SK-N-SH (cell line): ENCODE results near the gene PALS2. TPM values are rescaled to one million over a fixed set of nuclear protein-coding genes. Genes with fewer than 3 reads are reported as not detected.

ENCODE experiments used
- CTCF ChIA-PET: fragments of 300-600, 350-600 bp; formaldehyde crosslinking; extraction: SDS; loops from one replicate; lab custom pipeline; 2021; lab: Yijun Ruan, JAX
- POLR2A ChIA-PET: fragments of 350-600 bp; sonication (Branson Sonifier 250); formaldehyde crosslinking; extraction: SDS; loops from one replicate; lab custom pipeline; 2020; ENCODE audit warnings: antibody characterized with exemption, inconsistent platforms; lab: Yijun Ruan, JAX
- DNase-seq: peaks from one replicate; pipeline ENCODE4 v3.0.0; 2012
- H2AFZ ChIP-seq: fragments of 200-600 bp; sonication (generic); 2 replicates; pipeline ENCODE4 v1.8.1; 2016; ENCODE audit warnings: antibody characterized with exemption, mild to moderate bottlenecking, low read depth
- H3F3A ChIP-seq: fragments of 200-600 bp; sonication (generic); replicated peaks from 2 replicates; pipeline ENCODE3; 2016; ENCODE audit warnings: antibody characterized with exemption, mild to moderate bottlenecking; ENCODE audit not compliant: insufficient read depth
- H3K27ac ChIP-seq, 2 experiments: fragments of 200-500 bp in 1 of 2; fragments of 200-600 bp in 1 of 2; sonication (Bioruptor generic) in 1 of 2; sonication (generic), shearing (Covaris generic) in 1 of 2; 2 replicates each; pipeline versions ENCODE4 v1.5.1 to v1.6.1; 2014 to 2016; ENCODE audit warnings: low read depth in 2 of 2, inconsistent platforms in 1 of 2, low read length in 1 of 2, mild to moderate bottlenecking in 1 of 2, mixed read lengths in 1 of 2
- H3K27me3 ChIP-seq: fragments of 200-600 bp; sonication (generic), shearing (Covaris generic); 2 replicates; pipeline ENCODE4 v1.6.1; 2016; ENCODE audit warnings: mixed run types; ENCODE audit not compliant: insufficient read depth
- H3K36me3 ChIP-seq, 2 experiments: fragments of 200-500 bp in 1 of 2; fragments of 200-600 bp in 1 of 2; sonication (Bioruptor generic) in 1 of 2; sonication (generic) in 1 of 2; replicated peaks in 1 of 2; 2 replicates each; pipeline versions ENCODE3 to v1.5.1; 2014 to 2016; ENCODE audit warnings: low read length in 1 of 2, mild to moderate bottlenecking in 1 of 2; ENCODE audit not compliant: insufficient read depth in 2 of 2, control insufficient read depth in 1 of 2
- H3K4me1 ChIP-seq, 2 experiments: fragments of 200-500 bp in 1 of 2; fragments of 200-600 bp in 1 of 2; sonication (Bioruptor generic) in 1 of 2; sonication (generic), shearing (Covaris generic) in 1 of 2; 2 replicates each; pipeline versions ENCODE4 v1.5.1 to v1.6.1; 2014 to 2016; ENCODE audit warnings: low read depth in 1 of 2, low read length in 1 of 2, mixed run types in 1 of 2; ENCODE audit not compliant: insufficient read depth in 2 of 2, control insufficient read depth in 1 of 2
- H3K4me2 ChIP-seq: fragments of 200-600 bp; sonication (generic), shearing (Covaris generic); 2 replicates; pipeline ENCODE4 v1.6.1; 2017; ENCODE audit warnings: mixed run types
- H3K4me3 ChIP-seq, 2 experiments: fragments of 200-500 bp in 1 of 2; fragments of 200-600 bp in 1 of 2; sonication (Bioruptor generic) in 1 of 2; sonication (generic), shearing (Covaris generic) in 1 of 2; 2 replicates each; pipeline versions ENCODE4 v1.5.1 to v1.8.1; 2014 to 2016; ENCODE audit warnings: low read depth in 2 of 2, inconsistent platforms in 1 of 2, low read length in 1 of 2, mild to moderate bottlenecking in 1 of 2, mixed read lengths in 1 of 2, moderate library complexity in 1 of 2
- H3K79me2 ChIP-seq: fragments of 200-600 bp; sonication (generic); 2 replicates; pipeline ENCODE4 v1.8.1; 2017; ENCODE audit warnings: mild to moderate bottlenecking; ENCODE audit not compliant: insufficient read depth
- H3K9ac ChIP-seq: fragments of 200-600 bp; sonication (generic); 2 replicates; pipeline ENCODE4 v1.6.1; 2017; ENCODE audit warnings: mixed run types
- H3K9me2 ChIP-seq: fragments of 200-600 bp; sonication (generic); 2 replicates; pipeline ENCODE4 v1.6.1; 2017; ENCODE audit warnings: mixed run types
- H3K9me3 ChIP-seq: fragments of 200-600 bp; sonication (generic); 2 replicates; pipeline ENCODE4 v1.6.1; 2017; ENCODE audit warnings: mixed run types, mild to moderate bottlenecking, moderate library complexity
- H4K20me1 ChIP-seq: fragments of 200-600 bp; sonication (generic); 2 replicates; pipeline ENCODE4 v1.6.1; 2017; ENCODE audit warnings: mild to moderate bottlenecking, mixed run types; ENCODE audit not compliant: insufficient read depth
- ELF1 ChIP-seq: IDR thresholded peaks from 2 replicates; pipeline ENCODE4 v1.4.0; 2012
- EP300 ChIP-seq, 2 experiments: IDR thresholded peaks; 2 replicates each; pipeline versions ENCODE4 v1.4.0 to v1.6.1; 2012; ENCODE audit warnings: borderline replicate concordance in 1 of 2, low read depth in 1 of 2, low read length in 1 of 2
- FOXJ3 ChIP-seq: sonication (generic); formaldehyde crosslinking; IDR thresholded peaks from 2 replicates; pipeline ENCODE4 v1.5.1; 2020; ENCODE audit warnings: mild to moderate bottlenecking, missing genetic modification reagents
- FOXM1 ChIP-seq: IDR thresholded peaks from 2 replicates; pipeline ENCODE4 v1.4.0; 2012; ENCODE audit warnings: low read depth, mild to moderate bottlenecking
- GABPA ChIP-seq: IDR thresholded peaks from 2 replicates; pipeline ENCODE4 v1.4.0; 2012; ENCODE audit warnings: low read depth, mild to moderate bottlenecking
- GATA2 ChIP-seq: sonication (generic); formaldehyde crosslinking; IDR thresholded peaks from 2 replicates; pipeline ENCODE4 v1.5.0; 2020; ENCODE audit warnings: mild to moderate bottlenecking, missing genetic modification reagents
- JUND ChIP-seq: IDR thresholded peaks from 2 replicates; pipeline ENCODE4 v1.4.0; 2012
- MEF2A ChIP-seq: IDR thresholded peaks from 2 replicates; pipeline ENCODE4 v1.4.0; 2012; ENCODE audit warnings: low read depth, borderline replicate concordance
- MXI1 ChIP-seq: IDR thresholded peaks from 2 replicates; pipeline ENCODE4 v1.6.1; 2012; ENCODE audit warnings: mild to moderate bottlenecking, low read depth, low read length, improper control_type of control experiment
- NFIC ChIP-seq: IDR thresholded peaks from 2 replicates; pipeline ENCODE4 v1.4.0; 2012; ENCODE audit warnings: borderline replicate concordance
- POLR2AphosphoS5 ChIP-seq: IDR thresholded peaks from 2 replicates; pipeline ENCODE4 v1.6.1; 2012; ENCODE audit warnings: low read depth, low read length
- RCOR1 ChIP-seq: fragments of 150-350 bp; IDR thresholded peaks from 2 replicates; pipeline ENCODE4 v1.6.1; 2017; ENCODE audit warnings: antibody characterized with exemption, low read length
- REST ChIP-seq: IDR thresholded peaks from 2 replicates; pipeline ENCODE4 v1.6.1; 2012; ENCODE audit warnings: mild to moderate bottlenecking, low read depth, low read length, moderate library complexity
- RFX5 ChIP-seq: IDR thresholded peaks from 2 replicates; pipeline ENCODE4 v1.6.1; 2012; ENCODE audit warnings: mild to moderate bottlenecking, improper control_type of control experiment, low read length
- RXRA ChIP-seq: IDR thresholded peaks from 2 replicates; pipeline ENCODE4 v1.4.0; 2012; ENCODE audit warnings: low read depth, mild to moderate bottlenecking, borderline replicate concordance
- SMC3 ChIP-seq: IDR thresholded peaks from 2 replicates; pipeline ENCODE4 v1.6.1; 2012; ENCODE audit warnings: low read depth, low read length, improper control_type of control experiment
- TEAD4 ChIP-seq: IDR thresholded peaks from 2 replicates; pipeline ENCODE4 v1.4.0; 2012; ENCODE audit warnings: mild to moderate bottlenecking, borderline replicate concordance; ENCODE audit not compliant: insufficient read depth
- YY1 ChIP-seq: IDR thresholded peaks from 2 replicates; pipeline ENCODE4 v1.4.0; 2012; ENCODE audit warnings: low read depth, mild to moderate bottlenecking
- WGBS: methylation state at CpG from one replicate; pipeline ENCODE4 v1.1.6; 2017; ENCODE audit warnings: low lambda C conversion rate; 5-methylcytosine and 5-hydroxymethylcytosine counted together
- polyA plus RNA-seq, 3 experiments: library from polyadenylated mRNA; depleted of rRNA; stranded (reverse); fragments of >200 nt; gene quantifications; 2 replicates each; pipeline ENCODE4 v1.2.3, GENCODE V29; 2012
- TF ChIP-seq, protein P1 (sequence below): fragments of 200-600 bp; sonication (generic); IDR thresholded peaks from 2 replicates; pipeline ENCODE4 v1.6.1; 2017; ENCODE audit warnings: antibody characterized with exemption, mild to moderate bottlenecking, moderate library complexity
- TF ChIP-seq, protein P2 (sequence below): IDR thresholded peaks from 2 replicates; pipeline ENCODE4; 2012

The PALS2 gene
- polyA plus RNA-seq, 1 of the 3 experiments (the other 2 are of a cell fraction), result 6.9 TPM

- TF ChIP-seq, protein P1, sequence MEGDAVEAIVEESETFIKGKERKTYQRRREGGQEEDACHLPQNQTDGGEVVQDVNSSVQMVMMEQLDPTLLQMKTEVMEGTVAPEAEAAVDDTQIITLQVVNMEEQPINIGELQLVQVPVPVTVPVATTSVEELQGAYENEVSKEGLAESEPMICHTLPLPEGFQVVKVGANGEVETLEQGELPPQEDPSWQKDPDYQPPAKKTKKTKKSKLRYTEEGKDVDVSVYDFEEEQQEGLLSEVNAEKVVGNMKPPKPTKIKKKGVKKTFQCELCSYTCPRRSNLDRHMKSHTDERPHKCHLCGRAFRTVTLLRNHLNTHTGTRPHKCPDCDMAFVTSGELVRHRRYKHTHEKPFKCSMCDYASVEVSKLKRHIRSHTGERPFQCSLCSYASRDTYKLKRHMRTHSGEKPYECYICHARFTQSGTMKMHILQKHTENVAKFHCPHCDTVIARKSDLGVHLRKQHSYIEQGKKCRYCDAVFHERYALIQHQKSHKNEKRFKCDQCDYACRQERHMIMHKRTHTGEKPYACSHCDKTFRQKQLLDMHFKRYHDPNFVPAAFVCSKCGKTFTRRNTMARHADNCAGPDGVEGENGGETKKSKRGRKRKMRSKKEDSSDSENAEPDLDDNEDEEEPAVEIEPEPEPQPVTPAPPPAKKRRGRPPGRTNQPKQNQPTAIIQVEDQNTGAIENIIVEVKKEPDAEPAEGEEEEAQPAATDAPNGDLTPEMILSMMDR, result no peak
- TF ChIP-seq GABPA, result no peak
- TF ChIP-seq TEAD4, result no peak
- TF ChIP-seq FOXJ3, result no peak
- no peak for TF ChIP-seq NFIC
- no peak for TF ChIP-seq MEF2A
- TF ChIP-seq MXI1, result no peak
- TF ChIP-seq POLR2AphosphoS5, result no peak
- no peak for TF ChIP-seq RFX5
These were observed 37.9 kb downstream of the PALS2 start (continued) for GRCh38 chr7:24611130-24611529.

DNA sequence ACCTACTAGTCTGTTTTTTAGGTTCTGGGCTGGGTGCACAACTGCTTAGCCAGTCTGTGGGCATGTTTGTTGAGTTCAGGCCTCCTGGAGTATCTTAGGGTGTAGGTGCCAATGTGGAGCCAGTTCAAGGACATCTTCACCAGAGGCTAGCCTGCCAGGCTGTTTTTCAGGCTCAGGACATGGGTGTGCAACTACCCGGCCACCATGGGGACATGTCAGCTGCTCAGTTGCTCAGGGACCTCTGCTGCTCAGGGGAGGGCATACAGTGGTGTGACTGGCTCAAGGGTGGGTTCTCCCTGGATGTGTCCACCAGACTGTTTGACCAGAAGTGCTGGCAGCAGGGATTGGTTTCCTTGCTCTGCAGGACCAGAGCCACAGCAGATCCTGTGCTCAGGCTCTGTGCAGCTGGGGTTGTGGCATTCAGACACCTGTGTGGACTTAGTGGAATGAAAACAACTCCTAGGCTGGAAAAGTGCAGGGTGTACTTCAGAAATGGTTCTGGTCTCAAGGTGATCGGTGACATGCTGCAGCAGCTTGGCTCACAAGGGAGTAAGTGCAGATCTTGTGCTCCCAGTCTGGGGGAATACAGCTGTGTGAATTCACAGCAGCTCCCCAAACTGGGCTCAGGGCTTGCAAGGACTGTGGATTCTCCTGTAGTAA, 44.8 kb downstream of the PALS2 start:
- H3F3A ChIP-seq, result no peaks in the 10 kb centered on the region
- 93% methylated on average over 2 of the region's 2 CpGs for WGBS
- no peak overlapping the region for H2AFZ ChIP-seq
- TF ChIP-seq ELF1 (no peak), FOXM1 (no peak), RCOR1 (no peak), SMC3 (no peak), YY1 (no peak), REST (no peak), MXI1 (no peak), EP300 (IDR thresholded peaks at IDR 0.05; ENCODE audit: borderline replicate concordance in 1 of 2, low read depth in 1 of 2, low read length in 1 of 2) (no peak), GABPA (no peak), GATA2 (CRISPR knock-in tag) (no peak), RXRA (no peak), JUND (no peak)
- TF ChIP-seq, protein P2, sequence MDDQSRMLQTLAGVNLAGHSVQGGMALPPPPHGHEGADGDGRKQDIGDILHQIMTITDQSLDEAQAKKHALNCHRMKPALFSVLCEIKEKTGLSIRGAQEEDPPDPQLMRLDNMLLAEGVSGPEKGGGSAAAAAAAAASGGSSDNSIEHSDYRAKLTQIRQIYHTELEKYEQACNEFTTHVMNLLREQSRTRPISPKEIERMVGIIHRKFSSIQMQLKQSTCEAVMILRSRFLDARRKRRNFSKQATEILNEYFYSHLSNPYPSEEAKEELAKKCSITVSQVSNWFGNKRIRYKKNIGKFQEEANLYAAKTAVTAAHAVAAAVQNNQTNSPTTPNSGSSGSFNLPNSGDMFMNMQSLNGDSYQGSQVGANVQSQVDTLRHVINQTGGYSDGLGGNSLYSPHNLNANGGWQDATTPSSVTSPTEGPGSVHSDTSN, result no peak
- no peak overlapping the region for H3K9ac ChIP-seq
- no peaks in the 10 kb centered on the region; the same call in 1 of the 2 replicates for H3K9me3 ChIP-seq
- H3K27ac ChIP-seq, result no peak overlapping the region
- DNase-seq, result no peak
- H3K9me2 ChIP-seq, result 0 out of 2 replicates have a peak, but pooled peaks cover 6% of the 10 kb centered on the region
- H4K20me1 ChIP-seq, result no peaks in the 10 kb centered on the region
- H3K79me2 ChIP-seq, result peaks cover 14% of the 10 kb centered on the region; the same call in 1 of the 2 replicates
- no peak overlapping the region for H3K4me3 ChIP-seq
- H3K27me3 ChIP-seq, result no peaks in the 10 kb centered on the region
- H3K4me2 ChIP-seq, result no peak overlapping the region
- no peaks in the 10 kb centered on the region; a peak in 2 of 4 replicates for H3K4me1 ChIP-seq
- H3K36me3 ChIP-seq, result no peaks in the 10 kb centered on the region
- CTCF ChIA-PET, result interaction anchor here (1.6 kb wide), 1 partner anchor 24 kb away, joined by 5 read pairs; no protein-coding TSS in a partner anchor
- POLR2A ChIA-PET, result no interaction called here
